GM19328 (cell line): Measurements from ENCODE around the gene CD300LB.
"Not testable (repeated sequence)": the region's sequence is repeated elsewhere in the genome, so short reads cannot be mapped to it uniquely, and the experiment has no call there.

Source experiments
- ATAC-seq: cut with Tn5 transposase; IDR thresholded peaks from one replicate; pipeline ENCODE4 v1.9.1; 2021; ENCODE audit warnings: mild to moderate bottlenecking, moderate library complexity; ENCODE audit not compliant: unreplicated experiment

Gene CD300LB

DNA sequence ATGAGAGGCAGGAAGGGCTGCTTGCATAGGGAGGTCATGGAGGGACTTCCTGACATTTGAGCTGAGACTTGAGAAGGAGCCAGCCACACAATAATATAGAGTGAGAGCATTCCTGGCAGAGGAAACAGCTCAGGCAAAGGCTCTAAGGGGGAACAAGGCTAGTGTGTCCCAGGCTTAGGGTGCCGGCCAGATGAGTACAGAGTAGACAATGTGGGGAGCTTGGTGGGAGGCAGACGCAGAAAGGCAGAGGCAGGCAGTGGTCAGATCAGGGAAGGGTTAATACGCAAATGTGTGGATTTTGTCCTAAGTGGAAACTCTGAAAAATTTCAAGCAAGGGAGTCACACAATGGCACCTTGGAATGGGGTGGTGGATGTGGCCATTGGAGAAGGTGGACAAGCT, 31.3 kb downstream of the CD300LB start:
- ATAC-seq = no peak

DNA sequence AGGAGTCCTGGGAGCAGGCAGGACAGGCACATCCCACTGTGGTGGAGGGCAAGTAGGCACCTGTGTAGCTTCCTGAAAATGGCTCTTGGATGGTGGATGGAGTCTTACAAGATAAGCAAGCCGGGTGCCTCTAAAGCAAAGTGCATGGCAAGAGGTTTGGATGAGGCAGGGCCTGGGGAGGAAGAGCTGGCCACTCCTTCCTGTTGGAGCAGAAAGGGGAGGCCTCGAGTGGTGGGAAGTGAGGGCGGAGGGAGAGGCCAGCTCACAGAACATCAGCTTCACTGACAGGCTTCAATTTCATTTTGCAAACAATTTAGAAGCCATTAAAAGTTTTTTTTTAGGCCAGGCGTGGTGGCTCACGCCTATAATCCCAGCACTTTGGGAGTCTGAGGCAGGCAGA, 33.8 kb downstream of the CD300LB start:
- ATAC-seq = no peak

- no peak for ATAC-seq
These were observed 37.9 kb downstream of the CD300LB start for GRCh38 chr17:74493331-74493833.

DNA sequence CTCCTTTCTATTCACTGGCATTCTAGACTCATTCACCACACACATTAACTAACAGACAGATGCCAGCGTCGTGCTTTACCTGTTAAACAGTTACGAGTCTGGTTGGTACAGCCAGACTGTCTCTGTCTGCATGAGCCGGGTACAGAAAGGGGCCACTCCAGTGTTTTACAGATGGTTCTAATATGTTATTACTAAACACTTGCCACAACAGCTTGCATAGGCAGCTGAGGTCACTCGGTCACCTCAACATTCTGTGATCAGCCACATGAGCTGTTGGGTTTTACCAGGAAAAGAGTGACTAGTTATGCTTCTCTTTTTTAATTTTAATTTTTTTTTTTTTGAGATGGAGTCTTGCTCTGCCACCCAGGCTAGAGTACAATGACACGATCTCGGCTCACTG, 39.6 kb downstream of the CD300LB start:
- ATAC-seq = no peak

GRCh38 chr17:74490716-74491115, 40.6 kb downstream of the CD300LB start:
- ATAC-seq = no peak

DNA sequence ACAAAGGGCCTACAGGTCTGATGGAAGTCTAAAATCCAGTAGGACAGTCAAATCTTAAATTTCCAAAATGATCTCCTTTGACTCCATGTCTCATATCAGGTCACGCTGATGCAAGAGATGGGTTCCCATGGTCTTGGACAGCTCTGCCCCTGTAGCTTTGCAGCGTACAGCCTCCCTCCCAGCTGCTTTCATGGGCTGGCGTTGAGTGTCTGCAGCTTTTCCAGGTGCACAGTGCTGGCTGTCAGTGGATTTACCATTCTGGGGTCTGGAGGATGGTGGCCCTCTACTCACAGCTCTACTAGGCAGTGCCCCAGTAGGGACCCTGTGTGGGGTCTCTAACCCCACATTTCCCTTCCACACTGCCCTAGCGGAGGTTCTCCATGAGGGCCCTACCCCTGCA, 43.0 kb downstream of the CD300LB start:
- ATAC-seq = not testable (repeated sequence)

GRCh38 chr17:74485841-74486240, 45.4 kb downstream of the CD300LB start:
- ATAC-seq = no peak

DNA sequence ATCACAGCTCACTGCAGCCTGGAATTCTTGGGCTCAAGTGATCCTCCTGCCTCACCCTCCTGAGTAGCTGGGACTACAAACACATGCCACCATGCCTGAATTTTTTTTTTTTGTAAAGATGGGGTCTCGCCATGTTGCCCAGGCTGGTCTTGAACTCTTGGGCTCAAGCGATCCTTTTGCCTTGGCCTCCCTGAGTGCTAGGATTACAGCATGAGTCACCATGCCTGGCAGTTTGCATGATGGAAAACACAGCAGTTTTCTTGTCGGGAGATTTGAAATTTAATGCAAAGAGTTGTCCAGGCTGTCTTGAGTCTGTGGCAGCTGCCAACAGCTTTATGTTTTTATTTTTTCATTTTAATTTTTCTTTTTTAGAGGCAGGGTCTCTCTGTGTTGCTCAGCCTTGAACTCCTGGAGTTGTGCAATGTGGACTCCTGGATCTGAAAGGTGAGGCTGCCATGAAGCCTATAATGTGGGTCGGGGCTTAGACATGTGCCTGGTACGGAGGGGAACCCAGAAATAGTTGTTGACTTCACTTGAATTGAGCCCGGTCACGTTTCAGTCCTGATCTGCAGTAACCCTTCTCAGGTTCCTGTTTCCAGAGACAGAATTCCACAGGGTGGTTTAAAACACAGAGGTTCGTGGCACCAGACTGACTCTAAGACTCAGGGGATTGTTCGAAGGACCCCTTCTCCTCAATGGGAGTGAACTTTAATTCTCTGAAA, 46.1 kb downstream of the CD300LB start:
- no peak for ATAC-seq

- ATAC-seq = no peak
These were observed 47.2 kb downstream of the CD300LB start for GRCh38 chr17:74484066-74484465.

DNA sequence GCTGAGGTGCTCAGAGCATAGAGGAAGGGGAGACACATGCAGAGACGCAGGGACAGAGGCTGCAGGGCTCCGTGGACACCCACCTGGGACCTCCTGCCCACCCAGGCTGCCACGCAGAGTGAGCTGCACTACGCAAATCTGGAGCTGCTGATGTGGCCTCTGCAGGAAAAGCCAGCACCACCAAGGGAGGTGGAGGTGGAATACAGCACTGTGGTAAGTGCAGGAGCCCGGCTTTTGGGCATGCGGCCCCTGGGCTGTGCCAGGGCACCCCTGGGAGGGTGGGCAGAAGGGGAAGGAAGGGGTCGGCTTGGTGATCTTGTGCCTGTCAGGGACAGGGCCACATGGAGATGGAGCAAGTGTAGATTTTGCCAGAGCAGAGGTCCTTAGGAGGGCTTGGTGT, 49.7 kb downstream of the CD300LB start:
- ATAC-seq = no peak

DNA sequence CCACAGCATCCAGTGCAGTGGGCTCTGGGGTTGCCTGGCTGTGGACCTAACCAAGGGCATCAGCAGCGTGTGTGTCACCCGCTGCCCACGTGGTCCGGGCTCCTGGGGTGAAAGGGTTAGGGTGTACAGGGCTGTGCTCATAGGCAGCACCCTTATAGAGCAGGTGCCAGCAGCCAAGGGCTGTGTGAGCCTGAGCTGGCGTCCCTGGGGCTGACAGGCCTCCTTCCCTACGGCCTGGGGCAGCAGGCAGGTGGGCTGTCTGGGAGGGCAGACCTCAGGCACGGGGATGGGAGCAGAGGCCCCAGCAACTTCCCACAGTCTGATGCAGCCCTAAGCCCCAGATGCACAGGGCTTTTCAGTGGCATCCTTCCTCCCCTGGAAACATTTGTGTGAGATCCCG, 51.0 kb downstream of the CD300LB start:
- no peak for ATAC-seq

- ATAC-seq = no peak
These were observed 52.7 kb downstream of the CD300LB start for GRCh38 chr17:74478420-74479100.

GRCh38 chr17:74477411-74477810, 53.9 kb downstream of the CD300LB start:
- no peak for ATAC-seq

GRCh38 chr17:74475189-74475588, 56.1 kb downstream of the CD300LB start:
- no peak for ATAC-seq

DNA sequence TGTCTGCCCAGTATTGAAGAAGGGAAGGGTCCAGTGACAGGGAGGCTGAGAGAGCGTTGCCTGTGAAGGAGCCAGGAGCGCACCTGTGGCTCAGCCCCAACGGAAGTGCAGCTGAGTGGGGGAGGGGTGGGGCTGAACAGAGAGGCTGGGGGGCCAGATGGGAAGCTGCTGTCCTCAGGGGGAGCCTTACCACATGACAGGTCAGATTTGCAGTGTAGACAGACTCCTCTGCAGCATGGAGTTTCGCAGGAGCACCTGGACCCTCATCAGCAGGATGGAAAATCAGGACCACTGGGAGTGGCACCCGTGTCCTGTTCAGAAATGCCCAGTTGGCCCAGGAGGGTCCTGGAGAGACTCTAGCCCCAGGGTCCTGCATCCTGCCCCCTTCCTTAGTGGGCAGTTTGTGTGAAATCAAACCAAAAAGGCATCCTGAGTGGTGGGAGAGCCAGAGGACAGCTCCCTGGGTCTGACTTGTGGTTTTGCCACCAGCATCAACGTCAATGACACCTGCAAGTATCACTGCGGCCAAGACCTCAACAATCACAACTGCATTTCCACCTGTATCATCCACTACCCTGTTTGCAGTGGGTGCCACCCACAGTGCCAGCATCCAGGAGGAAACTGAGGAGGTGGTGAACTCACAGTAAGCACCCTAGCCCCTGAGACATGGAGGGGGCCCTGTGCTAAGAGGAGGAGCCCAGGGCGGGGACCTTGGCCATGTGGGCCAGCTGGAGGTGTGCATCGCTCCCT, 57.1 kb downstream of the CD300LB start:
- no peak for ATAC-seq

GRCh38 chr17:74473294-74473693, 58.0 kb downstream of the CD300LB start:
- ATAC-seq = no peak

GRCh38 chr17:74472890-74473289, 58.4 kb downstream of the CD300LB start:
- no peak for ATAC-seq

DNA sequence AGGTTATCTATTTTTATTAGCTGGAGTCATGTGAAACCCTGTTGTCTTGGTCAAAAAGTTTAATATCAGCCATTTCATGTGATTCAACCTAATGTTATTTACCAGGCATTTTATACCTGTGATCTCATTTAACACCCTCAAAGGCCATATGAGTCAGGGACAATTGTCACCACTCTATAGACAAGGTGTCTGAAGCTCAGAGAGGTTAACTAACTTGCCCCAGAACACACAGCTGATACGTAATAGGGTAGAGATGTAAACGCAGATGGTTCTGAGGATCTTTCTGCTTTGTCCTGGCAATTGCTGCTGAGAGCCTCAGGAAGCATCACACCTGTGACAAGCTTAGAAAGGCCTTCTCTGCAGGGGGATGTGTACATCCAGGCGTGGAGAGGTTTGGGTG, 59.9 kb downstream of the CD300LB start:
- no peak for ATAC-seq
